DND-41 (cell line): ENCODE measurements around the gene NRCAM.

Source experiments
- CTCF ChIP-seq: IDR thresholded peaks from 2 replicates; pipeline ENCODE4 v1.5.1; 2012; ENCODE audit warnings: borderline replicate concordance, low read length, moderate library complexity, mild to moderate bottlenecking; ENCODE audit not compliant: poor library complexity, severe bottlenecking; ENCODE audit errors: extremely low read depth
- EZH2 ChIP-seq: IDR thresholded peaks from 3 replicates; pipeline ENCODE4 v1.6.1; 2012; ENCODE audit warnings: borderline replicate concordance, low read depth, mild to moderate bottlenecking, moderate library complexity, low read length, inconsistent platforms; ENCODE audit not compliant: severe bottlenecking

GRCh38 chr7:108137993-108138392 is 318.2 kb downstream of the NRCAM start:
- no peak for TF ChIP-seq CTCF
- TF ChIP-seq EZH2, result no peak
